Activated CD8-positive, alpha-beta memory T cell treated with anti-CD3 and anti-CD28 coated beads, Interleukin-2, amount 50 U/mL, for 48 hours (primary cell): Measurements from ENCODE around the gene TBC1D16.
"Not testable (repeated sequence)": the region's sequence is repeated elsewhere in the genome, so short reads cannot be mapped to it uniquely, and the experiment has no call there.

ENCODE experiments used
- DNase-seq: peaks from one replicate; pipeline ENCODE4 v3.0.0-alpha.2; 2020

TBC1D16 gene

DNA sequence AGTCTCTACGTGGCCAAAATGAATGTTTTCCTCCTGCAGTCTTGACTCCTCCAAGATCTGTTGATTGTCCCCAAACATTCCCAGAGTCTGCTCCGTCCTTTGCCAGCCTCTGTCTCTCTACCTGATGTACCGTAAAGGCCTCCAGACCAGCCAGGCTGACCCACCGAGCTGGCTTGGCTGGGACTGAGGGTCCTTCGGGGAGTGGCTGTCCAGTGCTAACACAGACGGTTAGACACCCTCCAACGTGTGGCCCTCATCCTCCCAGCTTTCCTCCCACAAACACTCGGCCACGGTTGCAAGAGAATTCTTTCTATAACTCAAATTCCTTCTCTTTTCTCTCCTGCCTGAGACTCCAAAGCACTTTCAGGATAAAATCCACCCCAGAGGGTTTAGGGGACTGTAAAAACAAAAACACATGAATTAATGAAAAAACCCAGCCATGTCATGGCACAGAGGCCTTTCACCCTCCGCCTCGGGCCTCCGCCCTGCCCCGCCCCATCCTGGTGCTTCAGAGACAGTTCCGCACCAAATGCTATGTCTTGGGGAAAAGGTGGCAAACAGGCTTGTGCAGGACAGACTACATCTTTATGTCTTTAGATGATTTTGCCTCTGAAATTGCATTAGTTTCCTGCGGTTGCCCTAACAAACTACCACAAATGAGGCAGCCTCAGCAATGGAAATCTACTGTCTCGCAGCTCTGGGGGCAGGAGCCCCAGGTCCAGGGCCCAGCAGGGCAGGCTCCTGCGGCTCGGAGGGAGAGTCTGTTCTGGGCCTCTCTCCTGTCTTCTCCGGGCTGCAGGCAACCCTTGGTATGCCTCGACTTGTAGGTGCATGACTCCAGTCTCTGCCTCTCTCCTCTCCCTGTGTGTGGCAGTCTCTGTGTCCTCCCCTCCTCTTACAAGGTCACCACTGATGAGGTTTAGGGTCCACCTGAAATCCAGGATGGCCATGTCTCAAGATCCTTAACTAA lies 124.0 kb downstream of the TBC1D16 start:
- no peak for DNase-seq

DNA sequence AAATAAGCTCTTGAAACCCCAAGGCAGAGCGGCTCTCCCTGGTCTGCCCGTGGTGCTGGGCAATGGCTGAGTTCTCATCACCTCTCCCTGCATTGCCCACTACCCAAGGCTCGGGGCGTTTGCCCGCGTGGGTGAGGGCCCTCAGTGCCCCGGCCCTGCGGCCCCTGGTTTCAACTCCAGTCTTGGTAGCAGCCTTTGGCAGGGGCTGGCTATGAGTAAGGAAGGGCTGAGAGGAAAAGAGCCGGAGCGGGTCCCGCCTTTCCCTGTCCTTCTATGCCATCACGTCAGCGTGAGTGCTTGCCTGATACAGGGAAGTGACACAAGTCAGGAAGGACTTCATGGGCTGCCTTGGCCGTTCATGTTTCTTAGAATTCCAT lies 124.7 kb downstream of the TBC1D16 start:
- no peak for DNase-seq

DNA sequence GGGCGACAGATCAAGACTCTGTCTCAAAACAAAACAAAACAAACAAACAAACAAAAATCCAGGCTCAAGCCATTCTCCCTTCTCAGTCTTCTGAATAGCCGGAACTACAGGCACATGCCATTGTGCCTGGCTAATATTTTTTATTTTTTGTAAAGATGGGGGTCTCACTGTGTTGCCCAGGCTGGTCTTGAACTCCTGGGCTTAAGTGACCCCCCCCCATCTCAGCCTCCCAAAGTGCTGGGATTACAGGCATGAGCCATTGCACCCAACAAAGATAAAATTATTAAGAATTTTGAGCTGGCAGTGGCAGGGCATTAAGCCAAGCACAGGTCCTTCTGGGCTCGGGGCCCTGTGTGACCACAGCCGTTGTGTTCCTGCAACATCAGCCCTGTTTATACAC lies 126.6 kb downstream of the TBC1D16 start:
- DNase-seq = no peak

DNA sequence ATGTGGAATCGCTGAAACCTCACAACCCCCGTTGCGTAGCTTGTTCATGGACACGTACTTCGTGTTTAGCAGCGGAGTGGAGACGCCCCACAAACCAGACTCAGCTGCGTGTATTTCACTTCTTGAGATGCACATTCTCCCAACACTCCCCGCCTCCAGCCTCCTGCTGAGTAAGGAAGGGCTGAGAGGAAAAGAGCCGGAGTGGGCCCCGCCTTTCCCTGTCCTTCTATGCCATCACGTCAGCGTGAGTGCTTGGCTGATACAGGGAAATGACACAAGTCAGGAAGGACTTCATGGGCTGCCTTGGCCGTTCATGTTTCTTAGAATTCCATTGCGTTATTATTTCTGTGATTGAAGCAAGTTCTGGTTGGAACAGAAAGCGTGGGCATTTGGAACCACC lies 127.8 kb downstream of the TBC1D16 start:
- no peak for DNase-seq

DNA sequence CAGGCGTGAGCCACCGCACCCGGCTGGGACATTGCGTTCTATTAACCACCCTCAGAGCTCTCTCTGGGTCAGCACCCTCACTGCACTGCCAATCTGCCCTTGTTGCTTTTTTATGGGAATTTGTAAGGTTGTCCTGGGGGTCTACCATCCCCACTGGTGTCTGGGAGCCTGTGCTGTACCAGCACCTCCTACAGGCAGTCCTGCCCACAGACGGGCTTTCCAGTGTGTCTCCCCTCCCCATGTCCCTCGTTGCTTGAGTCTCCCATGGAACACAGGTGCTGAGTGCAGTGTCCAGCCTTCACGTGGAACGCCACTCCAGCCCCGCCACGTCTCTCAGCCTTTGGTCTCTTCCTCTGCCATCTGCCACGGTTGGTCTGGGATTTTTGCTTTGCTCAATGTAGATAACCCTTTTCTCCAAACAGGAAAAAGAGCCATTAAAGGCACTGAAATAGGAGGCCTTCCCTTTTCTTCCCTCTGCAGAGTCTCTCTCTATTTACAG lies 128.4 kb downstream of the TBC1D16 start:
- DNase-seq = no peak

DNA sequence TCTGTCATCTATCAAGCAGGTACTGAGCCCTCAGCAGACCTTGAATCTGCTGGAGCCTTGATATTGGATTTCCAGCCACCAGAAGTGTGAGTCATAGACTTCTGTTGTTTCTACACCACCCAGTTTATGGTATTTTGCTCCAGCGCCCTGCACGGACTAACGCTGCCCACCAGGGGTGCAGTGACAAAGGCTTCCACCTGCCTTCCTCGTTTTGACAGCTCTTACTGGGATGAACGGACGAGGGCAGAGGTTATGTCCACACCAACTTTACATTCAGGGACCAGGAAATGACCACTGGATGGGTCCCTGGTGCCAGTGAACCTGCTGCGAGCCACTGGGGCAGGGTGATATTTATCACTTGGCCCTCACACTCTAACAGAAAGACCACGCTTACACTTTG lies 129.8 kb downstream of the TBC1D16 start:
- DNase-seq = no peak

DNA sequence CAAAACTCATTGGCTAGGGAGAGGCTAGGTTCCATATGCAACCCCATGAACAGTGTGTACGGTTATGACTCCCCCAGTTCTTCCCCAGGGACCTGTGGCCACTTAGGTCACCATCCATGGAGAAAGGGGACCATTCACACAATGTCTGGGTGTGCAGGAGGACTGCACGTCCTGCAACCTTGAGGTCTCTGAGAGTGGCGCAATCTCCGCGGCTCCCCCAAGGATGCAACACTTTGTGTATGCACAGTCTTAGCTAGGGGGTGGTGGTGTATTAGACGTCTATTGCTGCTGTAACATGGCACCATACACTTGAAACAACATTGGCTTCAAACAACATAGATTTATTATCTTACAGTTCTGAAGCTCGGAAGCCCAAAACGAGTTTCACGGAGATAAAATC lies 130.8 kb downstream of the TBC1D16 start:
- DNase-seq = no peak

DNA sequence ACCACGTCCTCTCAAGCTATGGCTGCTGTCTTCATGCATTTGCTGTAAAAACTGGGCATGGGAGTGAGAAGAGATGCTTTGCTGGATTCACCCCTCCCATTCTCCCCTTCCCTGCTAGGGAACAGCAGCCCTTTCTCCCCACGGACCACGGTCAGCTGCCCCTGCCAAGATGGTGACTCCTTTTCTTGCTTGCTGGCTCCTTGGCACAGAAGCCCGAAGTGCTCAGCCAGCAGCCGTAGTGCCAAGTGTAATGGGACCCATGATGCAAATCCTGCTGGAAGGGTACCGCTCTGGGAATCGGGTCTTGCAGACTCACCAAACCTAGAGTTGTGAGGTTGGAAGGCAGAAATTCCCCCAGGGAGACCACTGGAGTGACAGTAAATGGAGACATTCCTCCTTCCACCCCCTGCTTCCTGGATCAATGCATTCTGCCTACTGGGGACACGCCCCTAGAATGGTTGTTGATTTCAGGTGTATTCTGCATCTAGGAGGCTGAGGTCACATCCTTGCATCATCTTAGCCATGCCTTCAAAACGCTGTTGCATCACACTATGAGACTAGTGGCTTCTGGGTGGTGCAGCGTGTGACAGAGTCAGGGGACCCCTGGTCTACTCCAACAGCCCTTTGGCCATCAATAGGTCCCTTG lies 133.4 kb downstream of the TBC1D16 start:
- DNase-seq = no peak

DNA sequence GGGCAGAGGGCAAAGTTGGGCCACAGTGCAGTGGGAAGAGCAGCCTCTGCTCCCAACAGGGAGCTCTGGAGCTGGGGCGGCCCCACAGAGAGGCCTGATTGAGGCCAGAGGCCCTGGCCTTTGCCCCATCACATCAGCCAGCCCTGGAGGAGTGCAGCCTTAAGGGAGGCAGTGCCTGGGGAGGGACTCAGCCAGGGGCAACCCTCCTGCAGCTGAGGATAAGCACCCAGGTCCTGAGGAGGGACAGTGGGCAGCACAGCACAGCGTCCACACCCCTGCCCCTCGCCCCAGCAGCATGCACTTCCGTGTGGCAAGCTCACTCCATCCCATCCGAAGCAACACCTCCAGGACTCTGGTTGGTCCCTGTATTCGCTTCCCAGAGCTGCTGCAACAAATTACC lies 134.5 kb downstream of the TBC1D16 start:
- DNase-seq = no peak

DNA sequence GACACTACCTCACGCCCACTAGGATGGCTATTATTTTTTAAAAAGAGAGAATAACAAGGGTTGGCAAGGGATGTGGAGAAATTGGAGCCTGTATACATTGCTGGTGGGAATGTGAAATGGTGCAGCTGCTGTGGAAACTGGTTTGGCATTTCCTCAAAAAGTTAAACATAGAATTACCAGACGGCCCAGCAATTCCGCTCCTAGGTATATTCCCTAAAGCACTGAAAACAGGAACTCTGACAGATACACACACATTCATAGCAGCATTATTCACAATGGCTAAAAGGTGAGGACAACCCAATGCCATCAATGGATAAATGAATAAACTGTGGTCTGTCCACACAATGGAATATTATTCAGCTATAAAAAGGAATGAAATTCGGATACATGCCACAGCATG lies 136.1 kb downstream of the TBC1D16 start:
- no peak for DNase-seq

DNA sequence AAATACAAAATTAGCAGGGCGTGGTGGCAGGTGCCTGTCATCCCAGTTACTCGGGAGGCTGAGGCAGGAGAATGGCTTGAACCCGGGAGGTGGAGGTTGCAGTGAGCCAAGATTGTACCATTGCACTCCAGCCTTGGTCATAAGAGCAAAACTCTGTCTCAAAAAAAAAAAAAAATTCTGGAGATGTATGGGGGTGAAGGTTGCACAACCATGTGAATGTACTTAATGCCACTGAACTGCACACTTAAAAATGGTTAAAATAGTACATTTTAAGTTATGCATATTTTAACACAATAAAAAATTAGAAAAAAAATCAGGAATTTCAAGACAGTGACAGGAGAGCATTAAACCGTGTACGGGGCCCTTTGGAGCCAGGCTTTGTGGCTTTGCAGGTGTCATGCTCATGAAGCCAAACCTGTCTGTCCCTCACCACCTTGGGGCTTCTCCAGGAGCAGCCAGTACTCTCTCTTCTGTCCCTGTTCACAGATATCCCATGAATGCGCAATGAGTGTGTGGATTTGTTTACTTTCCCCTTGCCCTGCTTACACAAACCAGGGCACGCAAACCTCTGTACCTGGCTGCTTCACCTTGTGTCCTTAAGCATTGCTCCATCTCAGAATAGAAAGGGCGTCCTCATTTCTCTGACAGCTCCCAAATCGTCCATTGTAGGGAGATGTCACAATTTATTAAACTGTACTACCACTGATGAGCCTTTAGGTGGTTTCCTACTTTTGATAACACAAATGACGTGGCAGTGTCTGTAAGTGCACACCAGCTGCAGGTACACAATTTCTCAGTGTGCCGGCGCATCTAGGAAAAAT lies 138.2 kb downstream of the TBC1D16 start:
- no peak for DNase-seq

DNA sequence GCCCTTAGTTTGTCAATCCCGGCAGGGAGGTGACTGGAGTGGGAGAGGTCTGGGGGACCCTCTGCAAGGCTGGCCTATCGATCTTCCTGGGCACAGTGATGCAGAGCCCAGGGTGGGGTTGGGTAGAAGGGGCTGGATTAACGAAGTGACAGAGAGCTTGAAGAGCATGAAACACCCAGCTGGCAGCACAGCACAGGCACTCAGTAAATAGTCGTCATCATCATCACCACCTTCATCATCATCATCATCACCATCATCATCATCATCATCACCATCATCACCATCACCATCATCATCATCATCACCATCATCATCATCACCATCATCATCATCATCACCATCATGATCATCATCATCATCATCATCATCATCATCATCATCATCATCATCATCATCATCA lies 142.2 kb downstream of the TBC1D16 start:
- not testable (repeated sequence) for DNase-seq

DNA sequence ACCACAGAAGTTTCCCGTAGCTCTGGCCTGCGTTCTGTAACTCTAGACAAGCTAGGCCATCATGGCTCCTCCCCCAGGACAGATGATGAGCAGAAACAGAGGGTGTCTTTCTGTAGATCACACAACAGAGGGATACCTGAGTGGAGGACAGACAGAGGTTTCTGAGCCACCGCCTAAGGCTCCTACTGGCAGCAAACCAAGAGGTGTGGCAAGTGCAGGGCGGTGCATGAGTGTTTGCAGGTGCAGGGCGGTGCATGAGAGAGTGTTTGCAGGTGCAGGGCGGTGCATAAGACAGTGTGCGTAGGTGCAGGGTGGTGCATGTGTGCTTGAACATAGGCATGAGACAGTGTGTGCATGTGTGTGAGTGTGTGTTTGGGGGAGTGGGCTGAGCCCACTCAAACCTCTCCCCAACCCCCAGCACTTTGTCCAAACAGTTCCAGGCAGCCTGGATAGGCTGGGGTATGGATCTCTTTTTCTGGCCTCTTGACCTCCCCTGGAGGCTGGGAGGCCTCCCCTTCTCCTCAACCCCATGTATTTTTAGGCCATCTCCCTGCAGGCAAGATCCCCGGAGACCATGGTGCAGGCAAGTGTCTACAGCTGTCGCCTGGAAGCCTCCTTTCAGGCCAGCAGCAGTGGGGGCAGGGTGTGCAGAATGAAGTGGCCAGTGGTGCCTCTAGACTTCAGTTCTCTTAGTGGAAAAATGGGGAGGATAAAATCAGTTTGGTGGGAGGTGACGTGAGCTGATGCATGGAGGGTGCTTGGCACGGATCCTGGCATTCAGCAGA lies 143.0 kb downstream of the TBC1D16 start:
- no peak for DNase-seq

DNA sequence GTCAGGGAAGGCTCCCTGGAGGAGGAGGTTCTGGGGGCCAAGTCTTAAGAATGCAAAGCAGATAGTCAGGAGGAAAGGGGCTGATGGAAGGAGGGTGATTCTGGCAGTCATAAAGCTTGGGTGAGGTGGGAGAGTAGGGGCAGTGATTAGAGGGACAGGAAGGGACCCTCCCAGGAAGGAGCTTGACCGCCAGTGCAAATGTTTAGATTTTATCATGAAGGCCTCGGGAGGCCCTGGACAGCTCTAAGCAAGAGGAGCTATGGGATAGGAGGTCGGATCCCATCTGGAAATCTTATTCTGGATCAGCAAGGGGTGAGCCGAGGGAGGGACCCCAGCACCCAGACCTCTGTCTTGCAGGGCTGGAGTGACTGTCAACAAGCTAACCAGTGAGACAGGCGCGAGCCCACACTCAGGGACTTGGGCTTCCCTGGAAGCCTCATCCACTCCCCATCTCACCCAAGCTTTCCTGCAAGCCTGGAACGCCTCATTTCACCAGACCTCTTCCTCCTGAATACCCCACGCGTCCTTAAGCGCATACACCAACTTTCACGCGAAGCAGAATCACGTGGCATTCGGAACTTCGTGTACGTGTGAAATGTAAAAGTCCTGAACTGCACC lies 144.4 kb downstream of the TBC1D16 start:
- no peak for DNase-seq

DNA sequence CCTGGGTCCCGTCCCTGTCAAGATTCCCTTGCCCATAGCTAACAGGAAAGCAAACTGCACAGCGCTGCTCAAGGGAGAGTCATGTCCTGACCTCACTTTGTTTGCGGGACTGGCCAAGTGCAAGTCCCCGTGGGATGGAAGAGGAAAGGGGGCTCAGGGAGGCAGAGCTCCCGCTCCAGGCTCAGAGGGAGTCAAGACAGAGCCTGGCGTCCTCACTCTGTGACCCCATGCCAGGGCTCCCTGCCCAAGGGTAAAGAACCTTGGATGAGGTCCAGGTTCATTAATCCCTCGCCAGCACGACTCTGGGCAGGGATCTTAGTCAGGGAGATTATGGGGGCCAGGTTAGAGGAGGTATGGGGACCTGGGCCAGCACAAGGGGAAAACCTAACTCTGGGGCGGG lies 145.0 kb downstream of the TBC1D16 start:
- DNase-seq = no peak

DNA sequence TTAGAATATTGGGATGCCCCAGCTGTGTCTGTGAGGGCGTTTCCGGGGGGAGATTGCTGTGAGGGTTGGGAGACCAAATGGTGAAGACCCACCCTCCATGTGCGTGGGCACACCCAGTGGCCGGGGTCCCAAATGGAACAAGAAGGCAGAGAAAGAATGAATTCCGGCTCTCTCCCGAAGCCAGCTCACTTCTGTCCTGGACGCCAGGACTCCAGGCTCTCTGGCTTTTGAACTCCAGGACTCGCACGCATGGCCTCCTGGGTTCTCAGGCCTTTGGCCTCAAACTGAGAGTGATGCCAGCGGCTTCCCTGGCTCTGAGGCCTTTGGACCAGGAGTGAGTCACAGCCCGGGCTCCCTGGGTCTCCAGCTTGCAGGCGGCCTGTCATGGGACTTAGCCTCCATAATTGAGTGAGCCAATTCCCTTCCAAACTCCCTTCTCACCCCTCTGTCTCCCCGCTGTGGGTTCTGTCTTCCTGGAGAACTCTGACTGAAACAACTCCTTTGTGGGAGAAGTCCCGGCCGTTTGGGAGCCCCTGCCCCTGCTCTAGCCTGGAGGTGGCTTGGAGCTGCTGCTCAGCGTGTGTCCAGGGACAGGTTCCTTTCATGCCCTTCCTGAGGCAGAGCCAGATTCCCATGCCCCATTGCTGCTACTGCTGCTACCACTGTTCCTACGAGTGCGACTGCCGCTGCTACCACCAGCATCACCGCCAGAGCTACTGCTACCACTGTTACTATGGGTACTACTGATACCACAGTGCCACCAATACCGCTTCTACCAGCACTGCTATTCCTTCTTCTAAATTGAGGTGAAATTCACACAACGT lies 146.6 kb downstream of the TBC1D16 start:
- DNase-seq = no peak

DNA sequence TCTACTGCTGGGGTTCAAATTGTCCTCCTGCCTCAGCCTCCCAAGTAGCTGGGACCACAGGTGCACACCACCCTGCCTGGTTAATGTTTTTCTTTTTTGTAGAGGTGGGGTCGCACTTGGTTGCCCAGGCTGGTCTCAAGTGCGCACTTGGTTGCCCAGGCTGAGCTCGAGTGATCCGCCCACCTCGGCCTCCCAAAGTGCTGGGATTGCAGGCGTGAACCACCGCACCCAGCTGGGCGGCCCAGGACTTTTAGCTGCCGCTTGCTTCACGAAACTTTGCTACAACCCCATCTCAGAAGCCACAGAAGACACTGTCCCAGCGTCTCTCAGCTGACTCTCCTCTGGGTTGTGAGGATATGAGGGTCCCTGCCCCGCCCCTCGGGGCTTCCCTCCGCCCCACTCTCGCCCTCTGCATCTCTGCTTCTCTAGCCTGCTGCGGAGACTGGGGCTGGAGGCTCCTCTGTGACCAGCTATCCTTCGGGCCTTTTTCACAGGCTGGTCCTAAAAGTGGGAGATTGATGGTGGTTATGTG lies 147.6 kb downstream of the TBC1D16 start:
- DNase-seq = no peak

DNA sequence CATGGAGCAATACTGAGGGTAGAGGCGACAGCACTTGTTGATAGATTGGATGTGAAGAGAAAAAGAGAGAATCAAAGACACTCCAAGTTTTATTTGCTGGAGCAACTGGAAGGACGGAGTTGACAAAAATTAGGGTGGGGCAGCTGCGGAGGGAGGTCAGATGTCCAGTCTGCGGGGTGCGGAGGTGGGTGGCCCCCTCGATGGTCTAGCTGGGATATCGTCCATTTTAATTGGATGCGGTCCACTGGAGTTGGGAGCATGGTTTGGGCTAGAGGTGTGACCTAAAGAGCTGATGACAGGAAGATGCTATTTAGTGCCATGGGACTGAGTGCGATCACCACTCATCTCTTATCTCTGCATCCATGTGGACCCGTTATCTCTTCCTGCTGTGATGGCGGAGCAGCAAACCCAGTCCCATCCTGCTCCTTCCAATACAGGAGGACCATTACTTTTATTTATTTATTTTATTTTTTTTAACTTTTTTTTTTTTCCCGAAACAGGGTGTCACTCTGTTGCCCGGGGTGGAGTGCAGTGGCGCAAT lies 148.2 kb downstream of the TBC1D16 start:
- DNase-seq = no peak

DNA sequence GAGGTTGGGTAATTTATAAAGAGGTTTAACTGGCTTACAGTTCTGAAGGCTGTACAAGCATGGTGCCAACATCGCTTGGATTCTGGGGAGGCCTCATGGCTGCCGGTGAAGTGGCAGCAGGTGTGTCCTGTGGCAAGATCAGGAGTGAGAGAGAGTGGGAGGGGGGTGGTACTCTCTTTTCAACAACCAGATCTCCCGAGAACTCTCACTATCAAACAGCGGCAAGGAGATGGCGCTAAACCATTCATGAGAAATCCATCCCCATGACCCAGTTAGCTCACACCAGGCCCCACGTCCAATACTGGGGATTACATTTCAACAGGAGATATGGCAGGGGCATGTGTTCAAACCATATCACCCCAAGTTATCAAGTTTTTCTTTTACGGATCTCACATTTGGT lies 152.5 kb downstream of the TBC1D16 start:
- no peak for DNase-seq
